ENCODE results near the gene SARS2.
"Not testable (repeated sequence)": the region's sequence is repeated elsewhere in the genome, so short reads cannot be mapped to it uniquely, and the experiment has no call there.

SARS2 gene

GRCh38 chr19:38889803-38890202 lies 40.8 kb downstream of the SARS2 start:
- no peak for DNase-seq

GRCh38 chr19:38888876-38889275 lies 41.7 kb downstream of the SARS2 start:
- no peak for DNase-seq

GRCh38 chr19:38884691-38885090 lies 45.9 kb downstream of the SARS2 start:
- DNase-seq: not testable (repeated sequence)

GRCh38 chr19:38883286-38883685 lies 47.3 kb downstream of the SARS2 start:
- no peak for DNase-seq

- no peak for DNase-seq
These were observed 49.5 kb downstream of the SARS2 start for GRCh38 chr19:38880882-38881609.

GRCh38 chr19:38880076-38880881 lies 50.3 kb downstream of the SARS2 start:
- no peak for DNase-seq

GRCh38 chr19:38879400-38879751 lies 51.2 kb downstream of the SARS2 start:
- no peak for DNase-seq

GRCh38 chr19:38878575-38879399 lies 51.8 kb downstream of the SARS2 start:
- DNase-seq: no peak

GRCh38 chr19:38877781-38878574 lies 52.6 kb downstream of the SARS2 start, which contains the start of gene RINL:
TSS of gene RINL (minus strand) at chr19:38878275. CDS start at chr19:38876742, 1,533 bp downstream.
- peak; percentile 78 for DNase-seq

GRCh38 chr19:38875656-38876395 lies 54.7 kb downstream of the SARS2 start:
- no peak for DNase-seq

GRCh38 chr19:38873400-38873799 lies 57.2 kb downstream of the SARS2 start:
- DNase-seq: not testable (repeated sequence)

- DNase-seq: no peak
These were observed 60.0 kb downstream of the SARS2 start for GRCh38 chr19:38870612-38871011.

- DNase-seq: peak; percentile 95
These were observed 60.5 kb downstream of the SARS2 start for GRCh38 chr19:38869836-38870607.

- peak; percentile 52 for DNase-seq
These were observed 61.3 kb downstream of the SARS2 start for GRCh38 chr19:38869160-38869835.

GRCh38 chr19:38868551-38868950 lies 62.0 kb downstream of the SARS2 start:
- DNase-seq: no peak

- DNase-seq: no peak
These were observed 63.3 kb downstream of the SARS2 start for GRCh38 chr19:38867171-38867780.

Data from activated CD4-positive, alpha-beta T cell treated with anti-CD3 and anti-CD28 coated beads for 48 hours (primary cell).